ENCODE measurements around the gene JCHAIN. TPM values are rescaled to one million over a fixed set of nuclear protein-coding genes. Genes with fewer than 3 reads are reported as not detected.

JCHAIN gene
- total and polyA plus RNA-seq, 2 of the 4 experiments (the other 2 are of a cell fraction) = 0.72 to 0.86 TPM

DNA sequence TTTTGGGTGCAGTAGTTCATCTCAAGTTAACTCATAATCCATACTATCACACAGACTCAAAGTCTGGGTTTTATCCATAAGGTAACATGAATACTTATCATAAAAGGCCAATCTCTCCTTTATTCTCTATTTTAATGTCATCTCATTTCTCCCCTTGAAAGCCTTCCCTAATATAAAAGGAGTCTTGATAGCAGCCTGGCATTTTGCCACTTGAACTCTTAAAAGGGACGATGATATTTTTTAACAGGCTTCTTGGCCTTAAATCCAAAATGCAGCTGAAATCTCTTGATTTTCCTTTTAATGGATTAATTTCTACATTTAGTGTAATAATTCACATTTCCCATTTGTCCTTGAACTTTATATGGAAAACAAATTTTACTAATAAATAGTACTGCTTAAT, 8.4 kb upstream of the JCHAIN start:
- Histone ChIP-seq H2BK15ac (ENCODE audit: low read depth, low read length) (no peak overlapping the region), H2AK5ac (ENCODE audit: low read depth, low read length) (no peak overlapping the region), H3K9ac (ENCODE audit: low read depth, low read length) (no peak overlapping the region), H4K5ac (ENCODE audit: low read depth, low read length) (no peak overlapping the region), H3K79me1 (ENCODE audit: low read depth in 1 of 2, low read length in 2 of 2) (no peaks in the 10 kb centered on the region), H2AFZ (replicated peaks; ENCODE audit: low read length, poor library complexity) (no peak overlapping the region), H3K27ac (ENCODE audit: insufficient read depth, low read length) (no peak overlapping the region), H3K36me3 (ENCODE audit: control insufficient read depth, insufficient read depth, low read length) (no peaks in the 10 kb centered on the region), H2BK5ac (ENCODE audit: low read depth, low read length, poor library complexity, severe bottlenecking) (no peak overlapping the region), H3K27me3 (ENCODE audit: control insufficient read depth, insufficient read depth, low read length) (no peaks in the 10 kb centered on the region; the same call in 1 of the 2 replicates), H2BK120ac (ENCODE audit: low read depth, low read length) (no peak overlapping the region), H4K20me1 (ENCODE audit: insufficient read depth, low read length) (no peaks in the 10 kb centered on the region), H3K56ac (ENCODE audit: extremely low read depth, insufficient read depth, low read length) (no peak overlapping the region), H3K9me1 (ENCODE audit: insufficient read depth, low read length) (0 out of 2 replicates have a peak, but pooled peaks cover 2% of the 10 kb centered on the region), H2AK9ac (replicated peaks; ENCODE audit: low read depth, low read length, poor library complexity) (no peak overlapping the region), H2BK20ac (ENCODE audit: low read depth, low read length) (no peak overlapping the region), H4K91ac (ENCODE audit: insufficient read depth, low read depth, low read length) (no peak overlapping the region), H4K8ac (ENCODE audit: low read depth in 2 of 2, low read length in 2 of 2) (no peak overlapping the region), H3K4me1 (ENCODE audit: control insufficient read depth, insufficient read depth, low read length) (peaks cover 2% of the 10 kb centered on the region; the same call in 1 of the 2 replicates), H3K9me3 (ENCODE audit: control insufficient read depth, insufficient read depth, low read length) (no peaks in the 10 kb centered on the region), H3K23ac (ENCODE audit: low read depth, low read length) (no peak overlapping the region), H3K4ac (ENCODE audit: low read depth, low read length) (no peak overlapping the region), H3K18ac (ENCODE audit: low read depth, low read length) (no peak overlapping the region), H3K4me3 (ENCODE audit: insufficient read depth, low read depth, low read length) (no peak overlapping the region), H3K4me2 (ENCODE audit: low read depth, low read length) (no peak overlapping the region), H3K14ac (replicated peaks; ENCODE audit: low read depth, low read length) (no peak overlapping the region)
- ChIA-PET POLR2A (ENCODE audit: unreplicated experiment) (no interaction called here), CTCF (no interaction called here)
- WGBS, 2 experiments (ENCODE audit: extremely low coverage in 2 of 2, insufficient read length in 1 of 2) = no CpG with 5 or more reads among the region's 1 CpG
- no peak for TF ChIP-seq RCOR1 (IDR thresholded peaks at IDR 0.05; ENCODE audit: insufficient replicate concordance, low read length)
- no peak for TF ChIP-seq MXI1 (IDR thresholded peaks at IDR 0.05; ENCODE audit: borderline replicate concordance, low read depth, low read length)
- TF ChIP-seq MAFK (IDR thresholded peaks at IDR 0.05; ENCODE audit: low read depth, low read length) = no peak
- TF ChIP-seq CHD1 (IDR thresholded peaks at IDR 0.05; ENCODE audit: low read depth, low read length) = no peak
- no peak for TF ChIP-seq SMC3 (IDR thresholded peaks at IDR 0.05; ENCODE audit: low read depth, low read length)
- TF ChIP-seq, protein P1, sequence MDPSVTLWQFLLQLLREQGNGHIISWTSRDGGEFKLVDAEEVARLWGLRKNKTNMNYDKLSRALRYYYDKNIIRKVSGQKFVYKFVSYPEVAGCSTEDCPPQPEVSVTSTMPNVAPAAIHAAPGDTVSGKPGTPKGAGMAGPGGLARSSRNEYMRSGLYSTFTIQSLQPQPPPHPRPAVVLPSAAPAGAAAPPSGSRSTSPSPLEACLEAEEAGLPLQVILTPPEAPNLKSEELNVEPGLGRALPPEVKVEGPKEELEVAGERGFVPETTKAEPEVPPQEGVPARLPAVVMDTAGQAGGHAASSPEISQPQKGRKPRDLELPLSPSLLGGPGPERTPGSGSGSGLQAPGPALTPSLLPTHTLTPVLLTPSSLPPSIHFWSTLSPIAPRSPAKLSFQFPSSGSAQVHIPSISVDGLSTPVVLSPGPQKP (IDR thresholded peaks at IDR 0.05; ENCODE audit: borderline replicate concordance, low read depth, low read length) = no peak
- no peak for TF ChIP-seq BHLHE40 (IDR thresholded peaks at IDR 0.05; ENCODE audit: low read depth, low read length)
- no peak for TF ChIP-seq MAZ (IDR thresholded peaks at IDR 0.05; ENCODE audit: borderline replicate concordance, low read depth, low read length)
- no peak for TF ChIP-seq CEBPB (IDR thresholded peaks at IDR 0.05; ENCODE audit: low read depth, low read length)
- no peak for TF ChIP-seq POLR2A (IDR thresholded peaks at IDR 0.05; ENCODE audit: low read depth, low read length)
- TF ChIP-seq RAD21 (IDR thresholded peaks at IDR 0.05; ENCODE audit: low read length) = no peak
- no peak for TF ChIP-seq CTCF (conservative IDR thresholded peaks at IDR 0.05; ENCODE audit: low read depth, low read length)
- TF ChIP-seq USF2 (IDR thresholded peaks at IDR 0.05; ENCODE audit: low read depth, low read length) = no peak
- TF ChIP-seq FOS (IDR thresholded peaks at IDR 0.05; ENCODE audit: low read depth, low read length) = no peak
- TF ChIP-seq NFE2L2 (IDR thresholded peaks at IDR 0.05; ENCODE audit: low read depth, low read length) = no peak
- TF ChIP-seq RFX5 (IDR thresholded peaks at IDR 0.05; ENCODE audit: low read depth, low read length) = no peak
- intact Hi-C loops (cut with micrococcal nuclease) = no loop called here
- no TSS peak for BruUV-seq (replicated peaks)
- in situ Hi-C loops (cut with MboI; ENCODE audit: low sequenced_read_pairs) = no loop called here
- ATAC-seq (ENCODE audit: low read depth) = no peak
- dilution Hi-C loops (cut with HindIII; ENCODE audit: low sequenced_read_pairs, unreplicated experiment) = no loop called here
- no peak for DNase-seq

Data from IMR-90 (cell line).